GM18498 (cell line): ENCODE data around the gene CXCR4.
"Not testable (repeated sequence)": the region's sequence is repeated elsewhere in the genome, so short reads cannot be mapped to it uniquely, and the experiment has no call there.

Experiments used
- ATAC-seq: cut with Tn5 transposase; IDR thresholded peaks from one replicate; pipeline ENCODE4 v1.9.1; 2021; ENCODE audit warnings: mild to moderate bottlenecking, moderate library complexity; ENCODE audit not compliant: unreplicated experiment

CXCR4 gene

GRCh38 chr2:136080114-136080513 is 37.8 kb downstream of the CXCR4 start:
- ATAC-seq = no peak

- no peak for ATAC-seq
These were observed 40.8 kb downstream of the CXCR4 start for GRCh38 chr2:136077107-136077506.

- no peak for ATAC-seq
These were observed 42.5 kb downstream of the CXCR4 start for GRCh38 chr2:136075476-136075875.

- ATAC-seq = no peak
These were observed 45.3 kb downstream of the CXCR4 start for GRCh38 chr2:136072621-136073020.

- not testable (repeated sequence) for ATAC-seq
These were observed 46.1 kb downstream of the CXCR4 start for GRCh38 chr2:136071887-136072286.

- no peak for ATAC-seq
These were observed 47.0 kb downstream of the CXCR4 start for GRCh38 chr2:136070913-136071312.

GRCh38 chr2:136069773-136070172 is 48.2 kb downstream of the CXCR4 start:
- no peak for ATAC-seq

GRCh38 chr2:136068581-136069227 is 49.2 kb downstream of the CXCR4 start:
- ATAC-seq = no peak

- no peak for ATAC-seq
These were observed 49.9 kb downstream of the CXCR4 start for GRCh38 chr2:136067897-136068580.

GRCh38 chr2:136067459-136067858 is 50.5 kb downstream of the CXCR4 start:
- no peak for ATAC-seq

- ATAC-seq = peak; percentile 80
These were observed 52.0 kb downstream of the CXCR4 start for GRCh38 chr2:136065907-136066306.

GRCh38 chr2:136065384-136065783 is 52.6 kb downstream of the CXCR4 start:
- peak; percentile 32 for ATAC-seq
